ENCODE data around the gene ZFP36L2. TPM values are rescaled to one million over a fixed set of nuclear protein-coding genes. Genes with fewer than 3 reads are reported as not detected.

Gene ZFP36L2
- total RNA-seq, 4 donors from 2014 or later = 114 to 305 (median 208) TPM

DNA sequence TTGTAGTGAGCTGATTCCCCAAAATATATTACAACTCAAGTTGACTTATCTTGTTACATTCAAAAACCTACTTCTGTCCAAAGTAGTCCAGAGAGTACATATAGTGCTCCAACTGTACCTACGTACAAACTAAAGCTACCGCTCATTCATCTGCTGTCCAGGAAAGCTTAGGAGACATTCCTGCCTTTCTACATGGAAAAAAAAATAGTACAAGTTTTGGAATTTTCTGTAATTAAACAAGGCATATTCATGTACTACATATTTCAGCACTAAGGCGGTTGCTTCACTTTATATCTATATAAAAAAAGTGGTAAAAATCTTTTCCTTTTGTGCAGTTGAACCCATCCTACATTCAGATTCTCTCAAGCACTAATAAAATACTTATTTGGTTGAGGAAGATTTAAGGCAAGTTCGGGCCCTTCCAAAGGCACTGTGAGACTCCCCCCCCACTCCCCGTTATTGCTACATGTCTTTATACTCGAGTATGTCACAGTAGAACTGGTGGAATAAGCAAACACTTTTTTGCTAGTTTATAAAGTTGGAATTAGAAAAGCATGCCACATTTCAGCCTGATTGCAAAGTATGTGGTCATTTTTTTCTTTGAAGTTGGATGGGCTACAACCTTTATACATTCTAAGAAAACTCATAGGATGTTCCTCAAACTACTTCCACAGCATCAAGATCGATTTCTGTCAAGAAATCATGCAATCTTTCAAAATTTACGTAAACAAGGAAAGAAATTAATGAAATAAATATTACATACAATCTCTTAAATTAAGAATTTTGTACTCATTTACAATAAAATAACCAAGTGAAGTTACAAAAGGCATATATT, 3.7 kb downstream of the ZFP36L2 start:
- TF ChIP-seq POLR2A (IDR thresholded peaks at IDR 0.05) (no peak), EP300 (IDR thresholded peaks at IDR 0.05; ENCODE audit: low read depth) (peak; percentile 44), POLR2AphosphoS5 (IDR thresholded peaks at IDR 0.05) (peak; percentile 0 to 22 (median 9))
- TF ChIP-seq, protein P1, sequence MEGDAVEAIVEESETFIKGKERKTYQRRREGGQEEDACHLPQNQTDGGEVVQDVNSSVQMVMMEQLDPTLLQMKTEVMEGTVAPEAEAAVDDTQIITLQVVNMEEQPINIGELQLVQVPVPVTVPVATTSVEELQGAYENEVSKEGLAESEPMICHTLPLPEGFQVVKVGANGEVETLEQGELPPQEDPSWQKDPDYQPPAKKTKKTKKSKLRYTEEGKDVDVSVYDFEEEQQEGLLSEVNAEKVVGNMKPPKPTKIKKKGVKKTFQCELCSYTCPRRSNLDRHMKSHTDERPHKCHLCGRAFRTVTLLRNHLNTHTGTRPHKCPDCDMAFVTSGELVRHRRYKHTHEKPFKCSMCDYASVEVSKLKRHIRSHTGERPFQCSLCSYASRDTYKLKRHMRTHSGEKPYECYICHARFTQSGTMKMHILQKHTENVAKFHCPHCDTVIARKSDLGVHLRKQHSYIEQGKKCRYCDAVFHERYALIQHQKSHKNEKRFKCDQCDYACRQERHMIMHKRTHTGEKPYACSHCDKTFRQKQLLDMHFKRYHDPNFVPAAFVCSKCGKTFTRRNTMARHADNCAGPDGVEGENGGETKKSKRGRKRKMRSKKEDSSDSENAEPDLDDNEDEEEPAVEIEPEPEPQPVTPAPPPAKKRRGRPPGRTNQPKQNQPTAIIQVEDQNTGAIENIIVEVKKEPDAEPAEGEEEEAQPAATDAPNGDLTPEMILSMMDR (IDR thresholded peaks at IDR 0.05) = no peak
- peaks cover 16 to 51% (median 43%) of the 10 kb centered on the region in 4 donors for H3K4me1 ChIP-seq
- in situ Hi-C loops (cut with MboI; ENCODE audit: low pct_ligation_motif_present in 1 of 4, low pct_unique_long_range_greater_than_20kb in 1 of 4, low sequenced_read_pairs in 3 of 4) = loop anchor here in 1 of 4 donors (10.0 kb wide), 1 partner anchor 198 kb away; no protein-coding TSS in a partner anchor
- no peaks in the 10 kb centered on the region for H3K27me3 ChIP-seq
- peak overlapping the region; percentile 71 to 91 (median 88) for H3K4me3 ChIP-seq
- peak overlapping the region; percentile 96 to 100 (median 99) for H3K27ac ChIP-seq
- intact Hi-C loops (cut with DNase I; ENCODE audit: low total_unique reads) = loop anchor here (5.0 to 10.0 kb wide), 4 partner anchors 122 to 398 kb away; no protein-coding TSS in a partner anchor
- WGBS, 2 donors (ENCODE audit: low coverage in 1 of 2) = 1 to 4% methylated on average over 8 of the region's 8 CpGs
- DNase-seq = no peak
- peaks cover 0 to 26% (median 15%) of the 10 kb centered on the region in 4 donors for H3K36me3 ChIP-seq
- H3K9me3 ChIP-seq = no peaks in the 10 kb centered on the region

DNA sequence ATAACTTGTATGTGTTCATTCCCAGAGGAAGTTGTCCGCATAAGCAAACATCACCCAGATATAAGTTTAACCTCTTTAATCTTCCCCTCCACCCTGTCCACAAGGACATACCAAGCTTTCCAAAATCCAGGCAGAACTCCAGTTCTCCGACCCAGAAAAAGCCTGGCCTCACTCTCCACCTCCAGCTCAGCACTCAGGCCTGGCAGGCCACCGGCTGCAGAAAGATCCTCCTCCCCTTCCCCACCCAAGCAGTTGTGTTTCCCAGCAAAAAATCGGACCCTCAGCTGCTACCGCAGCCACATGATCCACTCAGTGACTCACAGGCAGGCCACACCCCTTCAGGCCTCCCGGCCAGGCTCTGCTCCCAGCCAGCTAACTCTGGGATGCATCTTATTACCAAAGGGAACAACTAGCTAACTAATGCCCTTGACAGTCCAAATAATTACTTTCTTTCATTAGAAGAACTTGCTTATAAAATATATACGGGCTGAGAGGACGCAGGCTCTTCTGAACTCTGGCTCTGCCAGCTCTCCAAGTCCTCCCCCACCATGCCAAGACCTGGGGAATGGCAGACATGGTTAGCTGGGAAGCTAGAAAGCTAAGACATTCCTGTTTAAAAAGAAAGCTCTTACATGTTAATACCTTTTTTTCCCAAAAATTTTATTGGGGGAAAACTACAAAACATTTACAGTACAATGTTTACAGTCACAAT, 4.5 kb downstream of the ZFP36L2 start:
- H3K4me1 ChIP-seq = peaks cover 17 to 54% (median 47%) of the 10 kb centered on the region in 4 donors
- WGBS, 2 donors (ENCODE audit: low coverage in 1 of 2) = 0 to 1% methylated on average over 7 to 8 of the region's 8 CpGs
- intact Hi-C loops (cut with DNase I; ENCODE audit: low total_unique reads) = loop anchor here (5.0 to 10.0 kb wide), 4 partner anchors 123 to 397 kb away; no protein-coding TSS in a partner anchor
- TF ChIP-seq POLR2AphosphoS5 (IDR thresholded peaks at IDR 0.05) (peak; percentile 90 to 95 (median 94)), POLR2A (IDR thresholded peaks at IDR 0.05) (peak; percentile 85), EP300 (IDR thresholded peaks at IDR 0.05; ENCODE audit: low read depth) (peak; percentile 58)
- TF ChIP-seq, protein P1 (IDR thresholded peaks at IDR 0.05) = no peak
- peaks cover 0 to 26% (median 15%) of the 10 kb centered on the region in 4 donors for H3K36me3 ChIP-seq
- H3K4me3 ChIP-seq = peak overlapping the region; percentile 3 to 91 (median 88)
- H3K9me3 ChIP-seq = no peaks in the 10 kb centered on the region
- DNase-seq = peak; percentile 90
- peak overlapping the region; percentile 96 to 100 (median 99) for H3K27ac ChIP-seq
- no peaks in the 10 kb centered on the region for H3K27me3 ChIP-seq
- in situ Hi-C loops (cut with MboI; ENCODE audit: low pct_ligation_motif_present in 1 of 4, low pct_unique_long_range_greater_than_20kb in 1 of 4, low sequenced_read_pairs in 3 of 4) = loop anchor here in 1 of 4 donors (10.0 kb wide), 1 partner anchor 197 kb away; no protein-coding TSS in a partner anchor

DNA sequence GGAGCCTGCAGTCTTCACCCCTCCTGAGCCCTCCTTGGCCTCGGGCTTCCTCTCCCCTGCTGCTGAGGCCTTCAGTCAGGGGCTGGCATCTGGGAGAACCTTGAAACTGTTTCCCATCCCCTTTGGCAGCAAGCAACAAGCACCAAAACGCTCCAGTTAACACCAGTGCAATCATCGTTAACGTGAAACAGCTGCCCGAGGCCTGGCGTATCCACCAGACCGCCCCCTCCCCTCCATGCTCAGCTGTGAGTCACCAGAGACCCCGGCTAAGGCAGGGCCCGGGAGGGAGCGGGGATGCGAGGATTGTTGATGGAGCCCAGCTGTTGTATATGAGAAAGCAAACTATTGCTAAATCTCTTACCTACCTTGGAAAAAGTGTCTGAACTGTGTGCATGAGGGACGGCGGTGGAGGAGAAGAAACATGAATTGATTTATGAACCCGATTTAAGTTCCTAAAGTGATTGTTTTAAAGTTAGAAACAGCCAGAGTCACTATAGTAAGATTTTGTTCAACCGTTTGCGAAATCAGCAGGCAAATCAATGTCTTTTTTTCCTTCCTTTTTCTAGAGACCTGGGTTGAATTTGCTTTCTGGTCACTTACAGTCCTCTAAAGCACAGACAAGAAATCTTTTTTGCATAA, 5.2 kb downstream of the ZFP36L2 start:
- TF ChIP-seq POLR2A (IDR thresholded peaks at IDR 0.05) (peak; percentile 41), EP300 (IDR thresholded peaks at IDR 0.05; ENCODE audit: low read depth) (no peak), POLR2AphosphoS5 (IDR thresholded peaks at IDR 0.05) (peak; percentile 56 to 91 (median 85))
- TF ChIP-seq, protein P1 (IDR thresholded peaks at IDR 0.05) = no peak
- Histone ChIP-seq H3K36me3 (peaks cover 0 to 26% (median 15%) of the 10 kb centered on the region in 4 donors), H3K4me3 (peak overlapping the region in 3 of 4 donors; percentile 85 to 91 (median 90)), H3K27me3 (no peaks in the 10 kb centered on the region), H3K4me1 (peaks cover 17 to 54% (median 47%) of the 10 kb centered on the region in 4 donors), H3K9me3 (no peaks in the 10 kb centered on the region), H3K27ac (peak overlapping the region; percentile 96 to 100 (median 99))
- WGBS, 2 donors (ENCODE audit: low coverage in 1 of 2) = 2% methylated on average over 9 to 12 of the region's 16 CpGs
- DNase-seq = peak; percentile 78
- intact Hi-C loops (cut with DNase I; ENCODE audit: low total_unique reads) = loop anchor here (5.0 to 10.0 kb wide), 4 partner anchors 124 to 396 kb away; no protein-coding TSS in a partner anchor
- in situ Hi-C loops (cut with MboI; ENCODE audit: low pct_ligation_motif_present in 1 of 4, low pct_unique_long_range_greater_than_20kb in 1 of 4, low sequenced_read_pairs in 3 of 4) = loop anchor here in 1 of 4 donors (10.0 kb wide), 1 partner anchor 196 kb away; no protein-coding TSS in a partner anchor

Data from transverse colon (tissue), 4 donors.